Measurements from ENCODE around the gene NPBWR2. TPM values are rescaled to one million over a fixed set of nuclear protein-coding genes. Genes with fewer than 3 reads are reported as not detected.

The NPBWR2 gene
- polyA plus RNA-seq, 3 donors, result not detected

DNA sequence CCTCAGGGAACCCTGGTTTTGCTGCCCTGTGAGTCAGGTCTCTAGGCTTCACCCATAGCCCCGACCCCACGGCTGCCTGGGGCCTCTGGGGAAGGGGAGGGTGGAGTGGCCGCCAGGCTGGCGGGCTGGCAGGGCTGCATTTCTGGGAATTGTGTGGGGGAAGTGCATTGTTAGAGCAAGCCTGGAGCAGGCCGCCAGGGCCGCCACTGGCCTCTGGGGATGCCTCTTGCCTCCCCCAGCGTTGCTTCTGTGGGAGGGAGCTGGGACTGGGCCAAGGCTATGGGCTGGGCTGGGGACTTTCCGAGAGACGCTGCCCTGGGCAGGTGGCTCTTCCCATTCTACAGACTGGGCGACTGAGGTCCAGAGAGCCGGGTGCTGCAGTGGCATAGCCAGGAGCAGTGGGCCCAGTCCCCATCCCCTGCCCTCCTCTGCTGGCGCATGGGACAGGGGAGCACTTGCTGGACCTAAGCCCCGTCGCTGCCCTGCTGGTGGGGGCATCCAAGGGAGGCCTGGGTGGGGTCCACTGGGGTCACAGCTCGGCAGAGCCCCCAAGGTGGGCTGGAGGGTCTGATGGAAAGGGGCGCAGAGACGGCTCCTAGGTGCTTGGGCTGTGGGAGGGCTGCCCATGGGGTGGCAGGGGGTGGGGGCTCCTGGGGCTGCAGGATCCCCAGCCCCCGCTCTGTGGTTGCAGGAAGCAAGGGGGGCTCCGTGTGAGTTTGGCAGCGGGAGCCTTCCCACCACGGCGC lies 51.3 kb downstream of the NPBWR2 start:
- no peak overlapping the region for H3K9ac ChIP-seq (ENCODE audit: insufficient read depth, low read length, poor library complexity, severe bottlenecking)
- H3K4me2 ChIP-seq (replicated peaks; ENCODE audit: extremely low read depth, low read length, poor library complexity, severe bottlenecking), result no peak overlapping the region
- H4K20me1 ChIP-seq (ENCODE audit: insufficient read depth, low read length), result no peaks in the 10 kb centered on the region
- no peak for TF ChIP-seq CTCF (IDR thresholded peaks at IDR 0.05)
- H2AFZ ChIP-seq (ENCODE audit: insufficient read depth, low read depth, low read length, poor library complexity, severe bottlenecking), result no peak overlapping the region
- H3K79me2 ChIP-seq (ENCODE audit: insufficient read depth, low read length), result no peaks in the 10 kb centered on the region
- no peak overlapping the region for H3K4me3 ChIP-seq (replicated peaks in 1 of 3; ENCODE audit: low read depth in 2 of 3, low read length in 3 of 3)
- H3K4me1 ChIP-seq (ENCODE audit: control insufficient read depth in 1 of 2, insufficient read depth in 2 of 2, low read length in 2 of 2), result peaks cover 10 to 14% of the 10 kb centered on the region in 2 donors
- H3K36me3 Mint-ChIP-seq, result peaks cover 0 to 3% of the 10 kb centered on the region in 2 donors
- 43% methylated on average over 21 of the region's 22 CpGs for WGBS (ENCODE audit: insufficient coverage)
- H3K27me3 Mint-ChIP-seq (ENCODE audit: low read depth in 3 of 3), result peaks cover 38 to 66% (median 43%) of the 10 kb centered on the region in 3 donors
- peaks cover 19% of the 10 kb centered on the region for H3K4me1 Mint-ChIP-seq
- DNase-seq, result no peak
- peaks cover 0 to 40% of the 10 kb centered on the region in 2 donors for H3K27me3 ChIP-seq (ENCODE audit: control insufficient read depth in 2 of 2, insufficient read depth in 2 of 2, low read length in 2 of 2)
- H3K4me3 Mint-ChIP-seq, result no peak overlapping the region
- no peaks in the 10 kb centered on the region for H3K36me3 ChIP-seq (replicated peaks in 1 of 2; ENCODE audit: control insufficient read depth in 1 of 2, insufficient read depth in 2 of 2, low read length in 2 of 2)
- no peaks in the 10 kb centered on the region for H3K9me3 ChIP-seq (replicated peaks in 1 of 2; ENCODE audit: control insufficient read depth in 1 of 2, insufficient read depth in 1 of 2, low read length in 2 of 2)
- peaks cover 0 to 3% (median 0%) of the 10 kb centered on the region in 7 donors for H3K9me3 Mint-ChIP-seq
- no peak overlapping the region for H3K27ac ChIP-seq (ENCODE audit: low read depth in 1 of 2, low read length in 2 of 2)
- intact Hi-C loops (cut with micrococcal nuclease), result no loop called here
- H3K27ac Mint-ChIP-seq, result no peak overlapping the region

DNA sequence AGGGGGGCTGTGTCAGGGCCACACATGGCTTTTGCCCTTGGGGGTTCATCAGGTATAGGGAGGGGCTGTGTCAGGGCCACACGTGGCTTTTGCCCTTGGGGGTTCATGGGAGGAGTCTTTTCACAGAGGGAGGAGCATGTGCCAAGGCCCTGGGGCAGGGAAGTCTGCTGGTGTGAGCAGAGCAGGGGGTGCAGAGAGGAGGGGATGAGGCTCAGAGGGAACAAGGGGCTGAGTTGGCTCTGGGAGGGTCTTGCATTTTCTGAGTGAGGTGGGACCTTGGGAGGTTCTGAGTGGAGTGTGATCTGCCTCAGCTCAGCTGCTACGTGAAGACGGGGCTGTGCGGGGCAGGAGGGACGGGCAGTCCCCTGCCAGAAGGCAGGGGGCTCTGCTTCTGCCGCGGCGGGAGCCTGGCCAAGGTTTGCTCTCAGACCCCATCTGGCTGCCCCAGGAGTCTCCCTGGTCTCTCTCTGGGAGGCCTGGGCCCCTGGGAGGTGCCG lies 51.9 kb downstream of the NPBWR2 start:
- peaks cover 19% of the 10 kb centered on the region for H3K4me1 Mint-ChIP-seq
- peaks cover 44 to 73% (median 49%) of the 10 kb centered on the region in 3 donors for H3K27me3 Mint-ChIP-seq (ENCODE audit: low read depth in 3 of 3)
- H3K36me3 ChIP-seq (replicated peaks in 1 of 2; ENCODE audit: control insufficient read depth in 1 of 2, insufficient read depth in 2 of 2, low read length in 2 of 2), result no peaks in the 10 kb centered on the region
- no peak overlapping the region for H3K4me2 ChIP-seq (replicated peaks; ENCODE audit: extremely low read depth, low read length, poor library complexity, severe bottlenecking)
- peaks cover 10 to 14% of the 10 kb centered on the region in 2 donors for H3K4me1 ChIP-seq (ENCODE audit: control insufficient read depth in 1 of 2, insufficient read depth in 2 of 2, low read length in 2 of 2)
- H3K27me3 ChIP-seq (ENCODE audit: control insufficient read depth in 2 of 2, insufficient read depth in 2 of 2, low read length in 2 of 2), result peaks cover 2 to 46% of the 10 kb centered on the region in 2 donors
- no peak overlapping the region for H3K9ac ChIP-seq (ENCODE audit: insufficient read depth, low read length, poor library complexity, severe bottlenecking)
- H3K9me3 Mint-ChIP-seq, result peaks cover 0 to 3% (median 0%) of the 10 kb centered on the region in 7 donors
- H2AFZ ChIP-seq (ENCODE audit: insufficient read depth, low read depth, low read length, poor library complexity, severe bottlenecking), result no peak overlapping the region
- WGBS (ENCODE audit: insufficient coverage), result 89% methylated on average over 9 of the region's 9 CpGs
- no peaks in the 10 kb centered on the region for H4K20me1 ChIP-seq (ENCODE audit: insufficient read depth, low read length)
- no peak overlapping the region for H3K4me3 ChIP-seq (replicated peaks in 1 of 3; ENCODE audit: low read depth in 2 of 3, low read length in 3 of 3)
- no peak for TF ChIP-seq CTCF (IDR thresholded peaks at IDR 0.05)
- peak overlapping the region in 1 of 2 donors; percentile 54 for H3K4me3 Mint-ChIP-seq
- H3K9me3 ChIP-seq (replicated peaks in 1 of 2; ENCODE audit: control insufficient read depth in 1 of 2, insufficient read depth in 1 of 2, low read length in 2 of 2), result peaks cover 0 to 3% of the 10 kb centered on the region in 2 donors
- no peak for DNase-seq
- no peak overlapping the region for H3K27ac ChIP-seq (ENCODE audit: low read depth in 1 of 2, low read length in 2 of 2)
- intact Hi-C loops (cut with micrococcal nuclease), result no loop called here
- H3K27ac Mint-ChIP-seq, result no peak overlapping the region
- H3K36me3 Mint-ChIP-seq, result peaks cover 0 to 3% of the 10 kb centered on the region in 2 donors
- no peaks in the 10 kb centered on the region for H3K79me2 ChIP-seq (ENCODE audit: insufficient read depth, low read length)
